Panc1 (cell line): ENCODE measurements around the gene PANX3. TPM values are rescaled to one million over a fixed set of nuclear protein-coding genes. Genes with fewer than 3 reads are reported as not detected.

Source experiments
- ATAC-seq: fragments of 200-7000 bp; cut with Tn5 transposase; 2 replicates; pipeline ENCODE4 v1.9.1; 2020; ENCODE audit warnings: mild to moderate bottlenecking, moderate library complexity
- BruUV-seq: library from RNA; stranded (reverse); fragments of 400-500 nt; replicated peaks from 2 replicates; lab custom pipeline; 2021; lab: Mats Ljungman, UMichigan
- CTCF ChIA-PET: fragments of 300-600 bp; sonication (Branson Sonifier 250); formaldehyde crosslinking; loops from one replicate; lab custom pipeline; 2022; ENCODE audit warnings: antibody characterized with exemption; lab: Charles Lee
- POLR2A ChIA-PET: fragments of 300-600 bp; sonication (Branson Sonifier 250); formaldehyde crosslinking; loops from one replicate; lab custom pipeline; 2022; ENCODE audit warnings: antibody characterized with exemption; lab: Charles Lee
- DNase-seq: peaks from one replicate; pipeline ENCODE4 v3.0.0-alpha.2; 2010; ENCODE audit warnings: low read depth, low spot score
- H3K27ac ChIP-seq: 2 replicates; pipeline ENCODE4 v1.5.1; 2011; ENCODE audit warnings: mild to moderate bottlenecking, low read length, inconsistent platforms
- H3K27me3 ChIP-seq: fragments of 200-500 bp; sonication (Bioruptor generic); 2 replicates; pipeline ENCODE4 v1.6.0; 2014; ENCODE audit warnings: low read length, inconsistent platforms; ENCODE audit not compliant: control insufficient read depth, insufficient read depth
- H3K36me3 ChIP-seq: fragments of 200-500 bp; sonication (Bioruptor generic); 2 replicates; pipeline ENCODE4 v1.5.1; 2014; ENCODE audit warnings: inconsistent platforms, mild to moderate bottlenecking, low read length, moderate library complexity; ENCODE audit not compliant: control insufficient read depth, insufficient read depth
- H3K4me1 ChIP-seq: 2 replicates; pipeline ENCODE4 v1.5.1; 2011; ENCODE audit warnings: inconsistent platforms, mild to moderate bottlenecking, low read length, moderate library complexity; ENCODE audit not compliant: control insufficient read depth, insufficient read depth
- H3K4me3 ChIP-seq, 2 experiments: 2 replicates each; pipeline ENCODE4 v1.5.1; 2011 to 2012; ENCODE audit warnings: low read depth in 2 of 2, low read length in 2 of 2, mild to moderate bottlenecking in 2 of 2, inconsistent platforms in 1 of 2, moderate library complexity in 1 of 2
- H3K9me3 ChIP-seq: fragments of 200-500 bp; sonication (Bioruptor generic); 2 replicates; pipeline ENCODE4 v1.5.1; 2014; ENCODE audit warnings: low read depth, mild to moderate bottlenecking, inconsistent platforms, low read length, moderate library complexity; ENCODE audit not compliant: control insufficient read depth, insufficient read depth
- POLR2AphosphoS5 ChIP-seq: IDR thresholded peaks from 2 replicates; pipeline ENCODE4 v1.6.1; 2012; ENCODE audit warnings: mild to moderate bottlenecking, low read depth, low read length, moderate library complexity
- SIN3A ChIP-seq: IDR thresholded peaks from 2 replicates; pipeline ENCODE4 v1.6.1; 2012; ENCODE audit warnings: low read depth, mild to moderate bottlenecking, low read length, moderate library complexity, borderline replicate concordance; ENCODE audit not compliant: insufficient read depth
- TCF7L2 ChIP-seq: IDR thresholded peaks from 2 replicates; pipeline ENCODE4 v1.6.1; 2011; ENCODE audit warnings: mild to moderate bottlenecking, low read depth, low read length, inconsistent platforms
- in situ Hi-C: cut with HindIII; loops from 2 replicates; pipeline ENCODE4 v1.10.0; 2016; ENCODE audit warnings: low sequenced_read_pairs, low pct_unique_long_range_greater_than_20kb
- intact Hi-C: fragments of 100-400 bp; cut with micrococcal nuclease; formaldehyde crosslinking; loops from one replicate; pipeline ENCODE4 v1.10.0; 2022; ENCODE audit not compliant: unreplicated experiment
- total RNA-seq: library from RNA; stranded (reverse); gene quantifications from one replicate; pipeline ENCODE4 v1.2.1, GENCODE V29; 2021; ENCODE audit not compliant: unreplicated experiment
- TF ChIP-seq, protein P1 (sequence below): fragments of 450-650 bp; IDR thresholded peaks from 2 replicates; pipeline ENCODE4 v1.5.1; 2017; ENCODE audit warnings: mild to moderate bottlenecking
- TF ChIP-seq, protein P2 (sequence below), 2 experiments: IDR thresholded peaks; 2 replicates each; pipeline ENCODE4 v1.6.1; 2011 to 2012; ENCODE audit warnings: low read depth in 2 of 2, control low read depth in 1 of 2, low read length in 1 of 2, mild to moderate bottlenecking in 1 of 2, moderate library complexity in 1 of 2; ENCODE audit not compliant: insufficient read depth in 1 of 2

The PANX3 gene
- total RNA-seq, 1 experiment from 2014 or later: not detected

DNA sequence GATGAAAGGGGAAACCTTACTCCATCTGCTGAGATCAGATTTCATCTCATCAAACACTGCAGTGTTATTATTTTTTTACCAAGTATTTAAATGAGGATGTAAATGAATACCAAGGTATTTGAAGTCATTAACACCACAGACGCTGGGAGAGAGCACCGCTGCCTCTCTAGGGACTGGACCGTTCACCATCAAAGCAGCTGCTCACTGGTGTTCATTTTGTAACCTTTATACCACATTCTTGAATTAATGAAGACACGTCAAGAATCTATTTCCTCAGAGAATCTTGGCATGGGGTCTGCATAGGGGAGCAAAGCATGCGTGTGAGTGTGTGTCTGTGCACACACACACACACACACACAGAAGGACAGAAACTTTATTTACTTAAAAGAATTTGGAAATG, 46.7 kb downstream of the PANX3 start:
- ChIA-PET POLR2A (no interaction called here), CTCF (no interaction called here)
- ATAC-seq: no peak
- no peak for DNase-seq
- intact Hi-C loops: no loop called here
- in situ Hi-C loops: no loop called here
- Histone ChIP-seq H3K27ac (no peak overlapping the region), H3K27me3 (no peaks in the 10 kb centered on the region), H3K4me3 (no peak overlapping the region), H3K9me3 (no peaks in the 10 kb centered on the region), H3K36me3 (no peaks in the 10 kb centered on the region), H3K4me1 (no peaks in the 10 kb centered on the region)
- TF ChIP-seq, protein P1, sequence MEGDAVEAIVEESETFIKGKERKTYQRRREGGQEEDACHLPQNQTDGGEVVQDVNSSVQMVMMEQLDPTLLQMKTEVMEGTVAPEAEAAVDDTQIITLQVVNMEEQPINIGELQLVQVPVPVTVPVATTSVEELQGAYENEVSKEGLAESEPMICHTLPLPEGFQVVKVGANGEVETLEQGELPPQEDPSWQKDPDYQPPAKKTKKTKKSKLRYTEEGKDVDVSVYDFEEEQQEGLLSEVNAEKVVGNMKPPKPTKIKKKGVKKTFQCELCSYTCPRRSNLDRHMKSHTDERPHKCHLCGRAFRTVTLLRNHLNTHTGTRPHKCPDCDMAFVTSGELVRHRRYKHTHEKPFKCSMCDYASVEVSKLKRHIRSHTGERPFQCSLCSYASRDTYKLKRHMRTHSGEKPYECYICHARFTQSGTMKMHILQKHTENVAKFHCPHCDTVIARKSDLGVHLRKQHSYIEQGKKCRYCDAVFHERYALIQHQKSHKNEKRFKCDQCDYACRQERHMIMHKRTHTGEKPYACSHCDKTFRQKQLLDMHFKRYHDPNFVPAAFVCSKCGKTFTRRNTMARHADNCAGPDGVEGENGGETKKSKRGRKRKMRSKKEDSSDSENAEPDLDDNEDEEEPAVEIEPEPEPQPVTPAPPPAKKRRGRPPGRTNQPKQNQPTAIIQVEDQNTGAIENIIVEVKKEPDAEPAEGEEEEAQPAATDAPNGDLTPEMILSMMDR: no peak
- TF ChIP-seq TCF7L2: no peak
- BruUV-seq: no TSS peak

DNA sequence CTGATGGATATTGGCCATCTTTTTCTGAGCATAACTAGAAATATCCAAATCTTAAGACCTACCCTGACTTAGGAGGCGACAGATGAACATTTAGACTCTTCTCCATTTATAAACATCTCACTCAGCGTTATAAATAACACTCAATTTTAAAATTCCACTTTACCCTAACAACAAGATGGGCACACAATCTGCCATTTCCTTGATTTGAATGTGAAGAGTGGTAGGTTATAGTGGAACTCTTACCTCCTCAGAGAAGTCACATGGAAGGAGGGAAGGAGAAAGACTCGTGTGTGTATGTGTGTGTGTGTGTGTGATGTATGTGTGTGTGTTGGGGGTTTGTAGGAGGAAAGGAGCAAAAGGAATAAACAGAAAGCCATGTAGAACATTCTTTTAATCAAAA, 47.3 kb downstream of the PANX3 start:
- intact Hi-C loops: no loop called here
- in situ Hi-C loops: no loop called here
- POLR2A ChIA-PET: no interaction called here

DNA sequence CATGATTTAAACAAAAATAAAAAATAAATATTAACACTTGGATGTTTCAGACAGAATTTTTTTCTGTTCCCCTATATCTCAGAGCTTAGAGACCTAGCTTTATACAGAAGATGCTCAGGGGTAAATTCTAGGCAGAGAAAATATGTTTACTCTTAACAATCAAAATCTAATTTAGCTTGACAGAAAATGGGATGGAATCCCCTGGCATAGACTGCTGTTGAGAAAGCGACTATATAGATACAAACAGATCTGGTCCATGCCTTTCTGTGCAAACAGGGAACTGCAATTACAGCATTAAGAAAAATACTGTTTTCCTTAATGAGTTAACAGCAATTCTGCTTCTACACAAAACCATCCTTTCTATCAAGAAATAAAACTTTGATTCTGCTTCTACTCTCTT, 47.8 kb downstream of the PANX3 start:
- in situ Hi-C loops: no loop called here
- POLR2A ChIA-PET: no interaction called here
- Histone ChIP-seq H3K36me3 (no peaks in the 10 kb centered on the region), H3K27me3 (no peaks in the 10 kb centered on the region), H3K4me3 (no peak overlapping the region), H3K9me3 (no peaks in the 10 kb centered on the region), H3K4me1 (no peaks in the 10 kb centered on the region), H3K27ac (no peak overlapping the region)
- no peak for TF ChIP-seq SIN3A
- no peak for TF ChIP-seq TCF7L2
- TF ChIP-seq, protein P1: no peak
- ATAC-seq (no peak), DNase-seq (no peak)
- BruUV-seq: no TSS peak
- CTCF ChIA-PET: interaction anchor here (0.6 kb wide), 1 partner anchor 109 kb away, joined by 4 read pairs; no protein-coding TSS in a partner anchor
- intact Hi-C loops: no loop called here

More for the DNA sequence above, 47.3 kb downstream of the PANX3 start:
- no peak for DNase-seq
- TF ChIP-seq TCF7L2 (no peak), POLR2AphosphoS5 (no peak)
- TF ChIP-seq, protein P2, sequence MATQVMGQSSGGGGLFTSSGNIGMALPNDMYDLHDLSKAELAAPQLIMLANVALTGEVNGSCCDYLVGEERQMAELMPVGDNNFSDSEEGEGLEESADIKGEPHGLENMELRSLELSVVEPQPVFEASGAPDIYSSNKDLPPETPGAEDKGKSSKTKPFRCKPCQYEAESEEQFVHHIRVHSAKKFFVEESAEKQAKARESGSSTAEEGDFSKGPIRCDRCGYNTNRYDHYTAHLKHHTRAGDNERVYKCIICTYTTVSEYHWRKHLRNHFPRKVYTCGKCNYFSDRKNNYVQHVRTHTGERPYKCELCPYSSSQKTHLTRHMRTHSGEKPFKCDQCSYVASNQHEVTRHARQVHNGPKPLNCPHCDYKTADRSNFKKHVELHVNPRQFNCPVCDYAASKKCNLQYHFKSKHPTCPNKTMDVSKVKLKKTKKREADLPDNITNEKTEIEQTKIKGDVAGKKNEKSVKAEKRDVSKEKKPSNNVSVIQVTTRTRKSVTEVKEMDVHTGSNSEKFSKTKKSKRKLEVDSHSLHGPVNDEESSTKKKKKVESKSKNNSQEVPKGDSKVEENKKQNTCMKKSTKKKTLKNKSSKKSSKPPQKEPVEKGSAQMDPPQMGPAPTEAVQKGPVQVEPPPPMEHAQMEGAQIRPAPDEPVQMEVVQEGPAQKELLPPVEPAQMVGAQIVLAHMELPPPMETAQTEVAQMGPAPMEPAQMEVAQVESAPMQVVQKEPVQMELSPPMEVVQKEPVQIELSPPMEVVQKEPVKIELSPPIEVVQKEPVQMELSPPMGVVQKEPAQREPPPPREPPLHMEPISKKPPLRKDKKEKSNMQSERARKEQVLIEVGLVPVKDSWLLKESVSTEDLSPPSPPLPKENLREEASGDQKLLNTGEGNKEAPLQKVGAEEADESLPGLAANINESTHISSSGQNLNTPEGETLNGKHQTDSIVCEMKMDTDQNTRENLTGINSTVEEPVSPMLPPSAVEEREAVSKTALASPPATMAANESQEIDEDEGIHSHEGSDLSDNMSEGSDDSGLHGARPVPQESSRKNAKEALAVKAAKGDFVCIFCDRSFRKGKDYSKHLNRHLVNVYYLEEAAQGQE (IDR thresholded peaks at IDR 0.05; ENCODE audit: insufficient read depth in 1 of 2, low read depth in 2 of 2, low read length in 1 of 2): no peak
- Histone ChIP-seq H3K36me3 (no peaks in the 10 kb centered on the region), H3K27ac (no peak overlapping the region), H3K27me3 (no peaks in the 10 kb centered on the region), H3K4me1 (no peaks in the 10 kb centered on the region), H3K9me3 (no peaks in the 10 kb centered on the region), H3K4me3 (no peak overlapping the region)
- BruUV-seq: no TSS peak
- CTCF ChIA-PET: no interaction called here
- ATAC-seq: no peak
